Loucy (cell line): ENCODE data around the gene DDA1.

ENCODE experiments used
- CTCF ChIP-seq: fragments of 200-600 bp; sonication (generic); conservative IDR thresholded peaks from 2 replicates; pipeline ENCODE4 v1.5.1; 2014; ENCODE audit warnings: mild to moderate bottlenecking, antibody characterized with exemption, low read length
- EZH2phosphoT487 ChIP-seq: fragments of 200-600 bp; IDR thresholded peaks from 2 replicates; pipeline ENCODE4 v1.6.1; 2018; ENCODE audit warnings: antibody characterized with exemption, mild to moderate bottlenecking, moderate library complexity, borderline replicate concordance

- TF ChIP-seq CTCF (no peak), EZH2phosphoT487 (no peak)
These were observed 28.5 kb downstream of the DDA1 start for GRCh38 chr19:17337675-17338432.
